HL-60 (cell line): ENCODE measurements around the gene PTPRG.

Experiments used
- DNase-seq, 2 experiments: peaks; one replicate each; pipeline ENCODE4 v3.0.0-alpha.2; 2010 to 2020; ENCODE audit warnings: low read depth in 1 of 2, low spot score in 1 of 2
- H3K27ac ChIP-seq: fragments of 250-450 bp; sonication (Bioruptor Pico); replicated peaks from 2 replicates; pipeline ENCODE4 v1.5.1; 2020; ENCODE audit warnings: mild to moderate bottlenecking, moderate library complexity
- H3K27me3 ChIP-seq: fragments of 250-450 bp; sonication (Bioruptor Pico); 2 replicates; pipeline ENCODE4 v1.5.1; 2021; ENCODE audit warnings: mild to moderate bottlenecking, moderate library complexity; ENCODE audit not compliant: insufficient read depth, poor library complexity, severe bottlenecking
- H3K4me3 ChIP-seq: replicated peaks from 2 replicates; pipeline ENCODE4 v1.5.1; 2011; ENCODE audit warnings: mild to moderate bottlenecking, control low read depth, low read length; ENCODE audit not compliant: insufficient read depth
- GABPA ChIP-seq: IDR thresholded peaks from 2 replicates; pipeline ENCODE4 v1.6.1; 2012; ENCODE audit warnings: low read depth
- POLR2AphosphoS5 ChIP-seq: IDR thresholded peaks from 2 replicates; pipeline ENCODE4 v1.6.1; 2012; ENCODE audit warnings: low read depth
- SPI1 ChIP-seq: IDR thresholded peaks from 2 replicates; pipeline ENCODE4 v1.6.1; 2012; ENCODE audit warnings: low read depth, mild to moderate bottlenecking, borderline replicate concordance
- TF ChIP-seq, protein P1 (sequence below): IDR thresholded peaks from 2 replicates; pipeline ENCODE4 v1.6.1; 2012; ENCODE audit warnings: low read depth; ENCODE audit not compliant: insufficient replicate concordance
- TF ChIP-seq, protein P2 (sequence below): IDR thresholded peaks from one replicate; pipeline ENCODE4 v1.5.1; 2011; ENCODE audit warnings: low read length, control low read depth, inconsistent platforms; ENCODE audit not compliant: insufficient read depth

The PTPRG gene

DNA sequence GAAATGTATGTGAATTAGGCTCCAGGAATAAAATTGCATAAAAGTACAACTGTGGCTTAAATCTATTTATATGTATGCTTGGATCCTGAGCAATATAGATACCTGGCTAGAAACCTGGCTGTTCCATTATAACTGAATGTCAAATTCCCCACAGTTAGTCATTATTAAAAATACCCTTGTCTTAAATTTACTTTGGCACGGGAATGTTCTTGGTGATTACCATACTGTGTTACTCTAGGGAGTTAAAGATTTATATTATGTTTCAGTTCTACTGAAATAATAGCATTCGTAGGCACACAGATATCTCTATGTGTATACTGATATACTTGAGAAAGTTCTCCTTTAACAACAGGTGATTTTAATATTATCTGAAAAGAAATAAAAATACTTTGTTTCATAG is 394.1 kb downstream of the PTPRG start:
- TF ChIP-seq POLR2AphosphoS5 (no peak), SPI1 (no peak), GABPA (no peak)
- TF ChIP-seq, protein P1, sequence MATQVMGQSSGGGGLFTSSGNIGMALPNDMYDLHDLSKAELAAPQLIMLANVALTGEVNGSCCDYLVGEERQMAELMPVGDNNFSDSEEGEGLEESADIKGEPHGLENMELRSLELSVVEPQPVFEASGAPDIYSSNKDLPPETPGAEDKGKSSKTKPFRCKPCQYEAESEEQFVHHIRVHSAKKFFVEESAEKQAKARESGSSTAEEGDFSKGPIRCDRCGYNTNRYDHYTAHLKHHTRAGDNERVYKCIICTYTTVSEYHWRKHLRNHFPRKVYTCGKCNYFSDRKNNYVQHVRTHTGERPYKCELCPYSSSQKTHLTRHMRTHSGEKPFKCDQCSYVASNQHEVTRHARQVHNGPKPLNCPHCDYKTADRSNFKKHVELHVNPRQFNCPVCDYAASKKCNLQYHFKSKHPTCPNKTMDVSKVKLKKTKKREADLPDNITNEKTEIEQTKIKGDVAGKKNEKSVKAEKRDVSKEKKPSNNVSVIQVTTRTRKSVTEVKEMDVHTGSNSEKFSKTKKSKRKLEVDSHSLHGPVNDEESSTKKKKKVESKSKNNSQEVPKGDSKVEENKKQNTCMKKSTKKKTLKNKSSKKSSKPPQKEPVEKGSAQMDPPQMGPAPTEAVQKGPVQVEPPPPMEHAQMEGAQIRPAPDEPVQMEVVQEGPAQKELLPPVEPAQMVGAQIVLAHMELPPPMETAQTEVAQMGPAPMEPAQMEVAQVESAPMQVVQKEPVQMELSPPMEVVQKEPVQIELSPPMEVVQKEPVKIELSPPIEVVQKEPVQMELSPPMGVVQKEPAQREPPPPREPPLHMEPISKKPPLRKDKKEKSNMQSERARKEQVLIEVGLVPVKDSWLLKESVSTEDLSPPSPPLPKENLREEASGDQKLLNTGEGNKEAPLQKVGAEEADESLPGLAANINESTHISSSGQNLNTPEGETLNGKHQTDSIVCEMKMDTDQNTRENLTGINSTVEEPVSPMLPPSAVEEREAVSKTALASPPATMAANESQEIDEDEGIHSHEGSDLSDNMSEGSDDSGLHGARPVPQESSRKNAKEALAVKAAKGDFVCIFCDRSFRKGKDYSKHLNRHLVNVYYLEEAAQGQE = no peak
- TF ChIP-seq, protein P2, sequence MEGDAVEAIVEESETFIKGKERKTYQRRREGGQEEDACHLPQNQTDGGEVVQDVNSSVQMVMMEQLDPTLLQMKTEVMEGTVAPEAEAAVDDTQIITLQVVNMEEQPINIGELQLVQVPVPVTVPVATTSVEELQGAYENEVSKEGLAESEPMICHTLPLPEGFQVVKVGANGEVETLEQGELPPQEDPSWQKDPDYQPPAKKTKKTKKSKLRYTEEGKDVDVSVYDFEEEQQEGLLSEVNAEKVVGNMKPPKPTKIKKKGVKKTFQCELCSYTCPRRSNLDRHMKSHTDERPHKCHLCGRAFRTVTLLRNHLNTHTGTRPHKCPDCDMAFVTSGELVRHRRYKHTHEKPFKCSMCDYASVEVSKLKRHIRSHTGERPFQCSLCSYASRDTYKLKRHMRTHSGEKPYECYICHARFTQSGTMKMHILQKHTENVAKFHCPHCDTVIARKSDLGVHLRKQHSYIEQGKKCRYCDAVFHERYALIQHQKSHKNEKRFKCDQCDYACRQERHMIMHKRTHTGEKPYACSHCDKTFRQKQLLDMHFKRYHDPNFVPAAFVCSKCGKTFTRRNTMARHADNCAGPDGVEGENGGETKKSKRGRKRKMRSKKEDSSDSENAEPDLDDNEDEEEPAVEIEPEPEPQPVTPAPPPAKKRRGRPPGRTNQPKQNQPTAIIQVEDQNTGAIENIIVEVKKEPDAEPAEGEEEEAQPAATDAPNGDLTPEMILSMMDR = no peak
- Histone ChIP-seq H3K27ac (no peak overlapping the region), H3K27me3 (no peaks in the 10 kb centered on the region), H3K4me3 (no peak overlapping the region)
- DNase-seq = no peak

DNA sequence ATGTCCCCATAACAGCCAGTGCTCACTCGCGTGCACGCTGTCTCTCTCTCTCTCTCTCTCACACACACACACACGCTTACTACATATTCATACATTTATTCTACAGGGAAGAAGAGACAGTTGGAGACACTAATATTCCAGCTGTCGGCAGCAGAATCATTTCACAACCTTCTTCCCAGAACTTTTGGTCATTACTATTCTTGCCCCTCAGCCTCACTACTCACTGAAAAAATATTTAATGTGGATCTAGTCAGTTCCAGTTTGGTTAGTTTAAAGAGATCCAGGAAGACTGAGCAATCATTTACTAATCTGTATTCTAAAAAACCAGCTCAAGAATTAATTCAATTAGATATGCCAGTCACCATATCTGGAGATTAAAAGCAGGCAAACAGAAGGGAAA is 394.9 kb downstream of the PTPRG start:
- H3K4me3 ChIP-seq = no peak overlapping the region
- TF ChIP-seq SPI1 = no peak
- no peak for TF ChIP-seq POLR2AphosphoS5
- TF ChIP-seq, protein P2 = no peak
- TF ChIP-seq, protein P1 = no peak
- TF ChIP-seq GABPA = no peak
- no peak for DNase-seq
- no peaks in the 10 kb centered on the region for H3K27me3 ChIP-seq
- H3K27ac ChIP-seq = no peak overlapping the region

DNA sequence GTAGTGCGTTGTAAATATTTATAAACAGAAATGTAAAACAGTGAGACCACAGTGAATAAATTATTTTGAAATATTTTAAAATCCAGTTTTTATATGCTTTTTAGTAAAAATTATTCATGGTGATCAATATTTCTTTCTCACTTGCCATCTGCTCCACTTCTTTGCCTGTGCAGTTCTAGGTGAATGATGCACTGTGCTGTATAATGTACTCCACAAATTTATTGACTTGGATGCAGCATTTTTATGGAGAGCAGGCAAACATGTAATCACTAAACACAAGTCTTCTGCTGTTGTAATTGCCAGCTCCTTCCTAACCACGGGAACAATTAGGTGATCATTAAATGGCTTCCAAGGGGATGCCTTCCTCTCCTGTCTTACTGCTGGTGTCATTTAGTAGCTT is 395.9 kb downstream of the PTPRG start:
- no peaks in the 10 kb centered on the region for H3K27me3 ChIP-seq
- H3K27ac ChIP-seq = no peak overlapping the region
- H3K4me3 ChIP-seq = no peak overlapping the region
- TF ChIP-seq GABPA (no peak), POLR2AphosphoS5 (no peak), SPI1 (no peak)
- TF ChIP-seq, protein P2 = no peak
- no peak for DNase-seq

DNA sequence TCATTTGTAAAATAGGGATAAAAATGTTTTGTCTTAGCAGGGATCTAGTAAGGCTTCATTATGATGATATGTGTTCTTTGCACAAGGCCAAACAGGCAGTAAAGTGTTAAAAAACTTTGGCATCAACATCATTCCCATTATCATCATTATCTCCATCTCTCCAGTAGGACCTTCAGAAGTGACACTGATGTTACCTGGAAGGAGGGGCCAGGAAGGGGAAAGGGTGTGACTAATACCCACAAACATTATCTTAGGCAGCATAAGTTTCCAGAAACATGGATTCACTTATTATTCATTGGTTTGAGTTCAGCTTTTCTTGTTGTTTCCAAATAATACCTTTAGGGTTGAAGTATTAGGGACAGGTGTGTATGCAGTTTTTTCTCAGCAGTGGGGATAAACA is 399.6 kb downstream of the PTPRG start:
- Histone ChIP-seq H3K27me3 (no peaks in the 10 kb centered on the region), H3K27ac (no peak overlapping the region), H3K4me3 (no peak overlapping the region)
- TF ChIP-seq, protein P2 = no peak
- TF ChIP-seq, protein P1 = no peak
- no peak for TF ChIP-seq GABPA
- no peak for TF ChIP-seq POLR2AphosphoS5
- no peak for DNase-seq
